Testis (tissue), 3 donors: ENCODE results near the gene ALS2CL. TPM values are rescaled to one million over a fixed set of nuclear protein-coding genes. Genes with fewer than 3 reads are reported as not detected.
"Not testable (repeated sequence)": the region's sequence is repeated elsewhere in the genome, so short reads cannot be mapped to it uniquely, and the experiment has no call there.

Experiments
- DNase-seq: peaks from one replicate; pipeline ENCODE4 v3.0.0-alpha.2; 2019
- H3K27ac ChIP-seq, 2 donors: fragments of 200-600 bp; sonication (generic); one replicate each; pipeline ENCODE4 v1.5.1; 2019
- H3K27me3 ChIP-seq: fragments of 200-600 bp; sonication (generic); one replicate; pipeline ENCODE4 v1.5.1; 2019
- H3K36me3 ChIP-seq: fragments of 200-600 bp; sonication (generic); one replicate; pipeline ENCODE4 v1.5.1; 2017; ENCODE audit warnings: low read depth; ENCODE audit errors: missing control alignments
- H3K4me1 ChIP-seq: fragments of 200-600 bp; sonication (generic); one replicate; pipeline ENCODE4 v1.5.1; 2019
- H3K4me3 ChIP-seq, 2 donors: fragments of 200-600 bp; sonication (generic); one replicate each; pipeline ENCODE4 v1.5.1; 2017 to 2019
- H3K9me3 ChIP-seq: fragments of 200-600 bp; sonication (generic); one replicate; pipeline ENCODE4 v1.5.1; 2017
- POLR2A ChIP-seq: fragments of 450-650 bp; IDR thresholded peaks from one replicate; pipeline ENCODE4 v1.6.1; 2017; ENCODE audit warnings: antibody characterized with exemption, mild to moderate bottlenecking, moderate library complexity
- WGBS, 2 donors: methylation state at CpG; one replicate each; pipeline ENCODE4 v1.1.5; 2018; 5-methylcytosine and 5-hydroxymethylcytosine counted together
- intact Hi-C: fragments of 100-400 bp; cut with DNase I; formaldehyde crosslinking; loops from one replicate; pipeline ENCODE4 v1.15.1; 2023; ENCODE audit warnings: low total_unique reads
- polyA plus RNA-seq: library from polyadenylated mRNA; stranded (reverse); fragments of 350-450 nt; fragmentation: Illumina TruSeq; extraction: RNeasy Lipid Tissue Mini Kit (QIAGEN cat#74804); gene quantifications from one replicate; pipeline ENCODE4 v1.2.3, GENCODE V29; 2014; ENCODE audit warnings: low read depth, low replicate concordance; ENCODE audit not compliant: insufficient read depth
- total RNA-seq, 2 donors: library from RNA; depleted of rRNA; stranded (reverse); fragments of >200 nt; gene quantifications; one replicate each; pipeline ENCODE4 v1.2.3, GENCODE V29; 2016
- TF ChIP-seq, protein P1 (sequence below), 3 experiments: fragments of 450-650 bp in 2 of 3; fragments of 200-600 bp in 1 of 3; sonication (generic) in 1 of 3; IDR thresholded peaks; one replicate each; pipeline ENCODE4 v1.5.1; 2016 to 2019; ENCODE audit warnings: antibody characterized with exemption in 3 of 3, mild to moderate bottlenecking in 2 of 3, moderate library complexity in 1 of 3

ALS2CL gene
- total and polyA plus RNA-seq, 3 donors from 2014 or later: 4.4 to 11.2 (median 5.4) TPM

DNA sequence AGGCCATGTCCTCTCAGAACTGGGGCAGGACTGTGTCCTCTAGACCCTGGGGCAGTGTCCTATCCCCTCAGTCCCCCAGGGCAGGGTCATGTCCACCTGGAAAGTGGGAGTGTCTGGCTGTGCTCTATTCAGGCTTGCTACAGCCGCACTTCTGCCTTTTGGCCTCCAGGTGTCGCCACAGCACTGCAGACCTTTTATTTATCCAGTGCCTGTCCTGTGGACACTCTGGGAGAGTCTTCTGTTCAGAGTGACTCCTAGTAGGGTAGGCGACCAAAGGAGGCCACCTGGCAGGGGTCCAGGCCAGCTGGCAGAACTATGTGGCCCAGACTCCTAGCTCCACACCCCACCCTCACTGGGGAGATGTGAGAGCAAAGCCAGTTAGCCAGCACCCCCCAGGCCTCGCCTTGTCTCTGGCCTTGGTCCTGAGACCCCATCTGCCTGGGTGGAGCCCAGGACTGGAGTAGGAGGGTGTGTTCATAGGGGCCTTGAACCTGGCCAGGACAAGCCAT is 11.6 kb upstream of the ALS2CL start:
- Histone ChIP-seq H3K27ac (no peak overlapping the region), H3K4me3 (no peak overlapping the region), H3K4me1 (peaks cover 15% of the 10 kb centered on the region), H3K36me3 (no peaks in the 10 kb centered on the region), H3K9me3 (no peaks in the 10 kb centered on the region), H3K27me3 (no peaks in the 10 kb centered on the region)
- DNase-seq: peak; percentile 86
- TF ChIP-seq, protein P1, sequence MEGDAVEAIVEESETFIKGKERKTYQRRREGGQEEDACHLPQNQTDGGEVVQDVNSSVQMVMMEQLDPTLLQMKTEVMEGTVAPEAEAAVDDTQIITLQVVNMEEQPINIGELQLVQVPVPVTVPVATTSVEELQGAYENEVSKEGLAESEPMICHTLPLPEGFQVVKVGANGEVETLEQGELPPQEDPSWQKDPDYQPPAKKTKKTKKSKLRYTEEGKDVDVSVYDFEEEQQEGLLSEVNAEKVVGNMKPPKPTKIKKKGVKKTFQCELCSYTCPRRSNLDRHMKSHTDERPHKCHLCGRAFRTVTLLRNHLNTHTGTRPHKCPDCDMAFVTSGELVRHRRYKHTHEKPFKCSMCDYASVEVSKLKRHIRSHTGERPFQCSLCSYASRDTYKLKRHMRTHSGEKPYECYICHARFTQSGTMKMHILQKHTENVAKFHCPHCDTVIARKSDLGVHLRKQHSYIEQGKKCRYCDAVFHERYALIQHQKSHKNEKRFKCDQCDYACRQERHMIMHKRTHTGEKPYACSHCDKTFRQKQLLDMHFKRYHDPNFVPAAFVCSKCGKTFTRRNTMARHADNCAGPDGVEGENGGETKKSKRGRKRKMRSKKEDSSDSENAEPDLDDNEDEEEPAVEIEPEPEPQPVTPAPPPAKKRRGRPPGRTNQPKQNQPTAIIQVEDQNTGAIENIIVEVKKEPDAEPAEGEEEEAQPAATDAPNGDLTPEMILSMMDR (IDR thresholded peaks at IDR 0.05): peak; percentile 91 to 98 (median 95)
- TF ChIP-seq POLR2A: no peak
- 0 to 35% methylated on average over 2 to 4 of the region's 4 CpGs for WGBS, 2 donors
- intact Hi-C loops: no loop called here

DNA sequence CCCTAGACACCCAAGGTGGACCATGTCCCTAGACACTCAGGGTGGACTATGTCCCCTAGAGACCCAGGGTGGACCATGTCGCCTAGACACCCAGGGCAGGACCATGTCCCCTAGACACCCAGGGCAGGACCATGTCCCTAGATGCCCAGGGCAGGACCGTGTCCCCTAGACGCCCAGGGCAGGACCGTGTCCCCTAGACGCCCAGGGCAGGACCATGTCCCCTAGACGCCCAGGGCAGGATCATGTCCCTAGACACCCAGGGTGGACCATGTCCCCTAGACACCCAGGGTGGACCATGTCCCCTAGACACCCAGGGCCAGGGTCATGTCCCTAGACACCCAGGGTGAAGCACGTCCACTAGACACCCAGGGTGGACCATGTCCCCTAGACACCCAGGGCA is 10.9 kb upstream of the ALS2CL start:
- H3K27me3 ChIP-seq, H3K36me3 ChIP-seq, H3K4me3 ChIP-seq, H3K9me3 ChIP-seq, DNase-seq, H3K27ac ChIP-seq: not testable (repeated sequence)
- 51 to 65% methylated on average over 5 to 7 of the region's 7 CpGs for WGBS, 2 donors
- H3K4me1 ChIP-seq: peaks cover 23% of the 10 kb centered on the region
- intact Hi-C loops: loop anchor here (5.0 kb wide), 1 partner anchor 198 kb away; no protein-coding TSS in a partner anchor

GRCh38 chr3:46703013-46703520 is 9.6 kb upstream of the ALS2CL start:
- no peak for DNase-seq
- no peaks in the 10 kb centered on the region for H3K9me3 ChIP-seq
- TF ChIP-seq, protein P1 (IDR thresholded peaks at IDR 0.05): no peak
- no peak for TF ChIP-seq POLR2A
- H3K4me1 ChIP-seq: peaks cover 24% of the 10 kb centered on the region
- H3K27me3 ChIP-seq: no peaks in the 10 kb centered on the region
- intact Hi-C loops: loop anchor here (5.0 kb wide), 1 partner anchor 199 kb away; no protein-coding TSS in a partner anchor
- no peaks in the 10 kb centered on the region for H3K36me3 ChIP-seq
- 91 to 96% methylated on average over 3 to 4 of the region's 4 CpGs for WGBS, 2 donors
- no peak overlapping the region for H3K4me3 ChIP-seq
- no peak overlapping the region for H3K27ac ChIP-seq

DNA sequence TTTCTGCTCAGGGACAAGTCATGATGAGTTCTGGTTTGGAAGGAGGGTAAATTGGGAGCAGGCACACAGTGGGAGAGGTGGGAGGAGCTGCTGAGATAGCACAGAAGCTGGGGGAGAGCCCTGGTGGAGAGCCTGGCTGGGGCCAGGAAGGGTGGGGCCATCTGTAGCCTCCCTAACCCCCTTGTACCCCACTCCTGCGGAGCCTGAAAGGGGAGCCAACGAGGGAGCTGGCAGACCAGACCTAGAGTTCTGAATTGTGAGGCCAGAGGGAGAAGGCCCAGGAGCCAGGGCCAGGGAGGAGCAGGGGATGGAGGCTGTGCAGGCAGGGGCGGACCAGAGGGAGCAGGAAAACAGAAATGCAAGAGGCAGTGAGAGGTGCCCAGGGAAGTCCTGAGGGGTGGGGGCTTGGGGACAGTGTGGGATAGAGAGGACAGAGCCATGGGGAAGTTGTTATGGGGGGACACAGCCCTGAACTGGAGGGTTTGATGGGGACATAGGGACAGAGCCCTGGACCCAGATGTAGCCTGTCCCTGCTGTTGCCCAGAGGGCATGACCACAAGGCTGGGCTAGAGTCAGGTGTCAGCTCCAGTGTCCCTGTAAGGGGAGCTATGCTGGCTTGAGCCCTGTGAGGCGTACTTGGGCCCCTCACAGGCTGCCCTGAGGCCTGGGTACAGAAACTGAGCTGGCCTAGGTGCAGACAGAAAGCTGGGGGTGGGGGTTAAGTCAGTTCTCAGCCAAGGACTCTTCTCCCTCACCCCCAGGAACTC is 8.9 kb upstream of the ALS2CL start:
- intact Hi-C loops: loop anchor here (5.0 kb wide), 1 partner anchor 200 kb away; no protein-coding TSS in a partner anchor
- H3K9me3 ChIP-seq: no peaks in the 10 kb centered on the region
- no peak for DNase-seq
- peaks cover 24% of the 10 kb centered on the region for H3K4me1 ChIP-seq
- TF ChIP-seq, protein P1 (IDR thresholded peaks at IDR 0.05): no peak
- no peak for TF ChIP-seq POLR2A
- no peaks in the 10 kb centered on the region for H3K36me3 ChIP-seq
- H3K27ac ChIP-seq: no peak overlapping the region
- WGBS, 2 donors: 73 to 75% methylated on average over 4 of the region's 4 CpGs
- no peak overlapping the region for H3K4me3 ChIP-seq
- no peaks in the 10 kb centered on the region for H3K27me3 ChIP-seq

- TF ChIP-seq, protein P1 (IDR thresholded peaks at IDR 0.05): no peak
- TF ChIP-seq POLR2A: no peak
- Histone ChIP-seq H3K27ac (no peak within 1 kb of the TSS), H3K27me3 (no peaks in the 10 kb centered on the region), H3K36me3 (no peaks in the 10 kb centered on the region), H3K4me1 (peaks cover 33% of the 10 kb centered on the region), H3K4me3 (peak within 1 kb of the TSS; percentile 21 to 31), H3K9me3 (no peaks in the 10 kb centered on the region)
- WGBS, 2 donors: 8 to 60% methylated on average over 1 to 37 of the region's 51 CpGs
- intact Hi-C loops: loop anchor here (5.0 kb wide), 1 partner anchor 201 kb away; no protein-coding TSS in a partner anchor
- no peak for DNase-seq
These were observed 7.9 kb upstream of the ALS2CL start, which contains the start of gene TMIE for GRCh38 chr3:46701181-46701939. TSS of gene TMIE (plus strand) at chr3:46701392. CDS start at chr3:46701488, 96 bp downstream.
